Measurements from ENCODE around the gene ASB3.

The ASB3 gene

GRCh38 chr2:53641290-53641689, 145.5 kb downstream of the ASB3 start:
- no peak for DNase-seq

GRCh38 chr2:53640466-53640865, 146.3 kb downstream of the ASB3 start:
- DNase-seq = no peak

GRCh38 chr2:53636596-53636995, 150.2 kb downstream of the ASB3 start:
- no peak for DNase-seq

GRCh38 chr2:53636109-53636508, 150.6 kb downstream of the ASB3 start:
- DNase-seq = no peak

- no peak for DNase-seq
Measured at GRCh38 chr2:53635694-53636093, 151.1 kb downstream of the ASB3 start.

GRCh38 chr2:53633441-53633840, 153.3 kb downstream of the ASB3 start:
- DNase-seq = no peak

- no peak for DNase-seq
Measured at GRCh38 chr2:53632714-53633113, 154.0 kb downstream of the ASB3 start.

- no peak for DNase-seq
Measured at GRCh38 chr2:53632126-53632460, 154.7 kb downstream of the ASB3 start.

GRCh38 chr2:53631313-53632125, 155.2 kb downstream of the ASB3 start:
- no peak for DNase-seq

- DNase-seq = no peak
Measured at GRCh38 chr2:53630026-53630606, 156.6 kb downstream of the ASB3 start.

GRCh38 chr2:53629501-53629900, 157.3 kb downstream of the ASB3 start:
- no peak for DNase-seq

GRCh38 chr2:53629001-53629400, 157.8 kb downstream of the ASB3 start:
- DNase-seq = no peak

GRCh38 chr2:53622141-53622540, 164.6 kb downstream of the ASB3 start:
- DNase-seq = no peak

- DNase-seq = no peak
Measured at GRCh38 chr2:53620981-53621380, 165.8 kb downstream of the ASB3 start.
